ENCODE measurements around the gene DOK3.

DOK3 gene

DNA sequence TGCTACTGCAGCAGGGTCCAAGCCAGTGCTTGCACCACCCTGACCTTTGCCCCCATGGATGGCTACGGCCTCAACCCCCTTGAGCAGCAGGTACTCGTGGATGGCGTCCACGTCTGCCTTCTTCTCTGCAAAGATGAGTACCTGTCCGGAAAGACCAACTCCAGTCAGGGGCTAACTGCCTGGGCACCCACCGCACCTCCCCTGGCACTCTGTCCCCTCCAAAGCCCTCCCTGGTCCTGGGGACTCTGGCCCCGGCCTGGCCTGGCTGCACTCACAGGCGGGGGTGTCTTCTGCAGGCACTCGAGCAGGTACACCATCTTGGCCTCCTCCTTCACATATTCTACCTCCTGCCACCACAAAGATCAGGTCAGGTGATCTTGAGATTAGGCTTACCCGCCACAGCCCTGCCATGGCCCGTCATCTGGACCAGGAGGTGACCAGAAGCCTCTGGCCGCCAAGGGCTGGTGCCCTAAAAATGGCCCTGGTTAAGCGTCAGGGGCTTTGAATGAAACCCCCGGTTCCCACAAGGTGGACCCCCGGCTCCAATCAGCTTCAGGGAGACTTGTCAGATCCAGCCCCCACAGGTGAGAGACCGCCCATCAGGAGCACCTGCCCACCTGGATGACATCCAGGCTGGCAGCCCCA, 3.2 kb upstream of the DOK3 start:
- DNase-seq (ENCODE audit: low spot score), result no peak

DNA sequence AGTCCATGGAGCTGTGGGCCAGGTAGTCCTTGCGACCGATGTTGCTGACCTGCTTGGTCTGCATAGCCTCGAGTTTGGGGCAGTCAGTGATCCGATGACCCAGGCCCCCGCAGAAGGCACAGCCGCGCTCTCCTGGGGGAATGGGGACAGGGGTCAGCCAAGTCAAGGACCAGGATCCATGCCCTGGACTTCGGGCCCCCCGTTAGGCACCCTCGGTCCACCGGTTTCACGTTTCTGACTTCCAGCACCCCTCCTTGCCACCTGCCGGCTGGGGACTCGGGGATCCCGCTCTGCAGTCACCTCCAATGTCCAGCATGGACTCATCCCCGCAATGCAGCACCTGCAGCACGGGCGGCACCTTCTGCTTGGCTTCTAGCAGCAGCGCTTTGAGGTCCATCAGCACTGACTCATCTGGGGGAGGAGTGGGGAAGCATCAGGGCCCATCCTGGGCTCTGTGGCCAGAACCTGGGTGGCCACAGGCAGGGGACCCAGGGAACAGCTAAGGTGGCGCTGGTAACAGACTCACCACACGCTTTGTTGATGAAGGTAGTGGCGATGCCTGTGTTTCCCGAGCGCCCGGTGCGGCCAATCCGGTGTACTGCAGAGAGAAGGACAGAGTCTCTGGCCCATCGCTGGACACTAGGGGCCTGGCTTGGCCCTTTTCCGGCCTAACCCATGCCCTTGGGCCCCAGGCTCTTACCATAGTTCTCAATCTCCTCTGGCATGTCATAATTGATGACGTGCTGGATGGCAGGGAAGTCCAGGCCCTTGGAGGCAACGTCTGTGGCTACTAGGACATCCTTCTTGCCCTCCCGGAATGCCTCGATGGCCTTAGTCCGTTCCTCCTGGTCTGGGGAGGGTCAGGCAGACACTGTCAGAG, 2.4 kb upstream of the DOK3 start:
- no peak for DNase-seq (ENCODE audit: low spot score)

DNA sequence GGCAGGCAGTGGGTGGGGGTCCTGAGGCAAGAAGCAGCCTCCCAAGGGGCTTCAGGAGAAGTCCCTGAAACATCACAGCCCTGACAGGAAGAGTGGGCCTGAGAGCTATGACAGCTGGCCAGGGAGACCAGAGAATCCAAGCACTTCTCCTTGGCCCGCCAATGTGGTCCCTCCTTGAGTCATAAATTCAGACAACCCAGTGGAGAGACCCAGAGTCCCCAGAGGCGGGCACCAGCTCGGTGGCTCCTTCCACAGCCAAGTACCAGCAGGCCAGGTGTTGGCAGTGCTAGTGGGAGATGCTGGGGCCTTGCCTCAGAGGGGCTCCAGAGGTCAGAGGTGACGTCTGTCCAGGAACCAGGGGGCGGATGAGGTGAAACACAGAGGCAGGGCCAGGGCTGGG, 1.6 kb upstream of the DOK3 start:
- no peak for DNase-seq (ENCODE audit: low spot score)

DNA sequence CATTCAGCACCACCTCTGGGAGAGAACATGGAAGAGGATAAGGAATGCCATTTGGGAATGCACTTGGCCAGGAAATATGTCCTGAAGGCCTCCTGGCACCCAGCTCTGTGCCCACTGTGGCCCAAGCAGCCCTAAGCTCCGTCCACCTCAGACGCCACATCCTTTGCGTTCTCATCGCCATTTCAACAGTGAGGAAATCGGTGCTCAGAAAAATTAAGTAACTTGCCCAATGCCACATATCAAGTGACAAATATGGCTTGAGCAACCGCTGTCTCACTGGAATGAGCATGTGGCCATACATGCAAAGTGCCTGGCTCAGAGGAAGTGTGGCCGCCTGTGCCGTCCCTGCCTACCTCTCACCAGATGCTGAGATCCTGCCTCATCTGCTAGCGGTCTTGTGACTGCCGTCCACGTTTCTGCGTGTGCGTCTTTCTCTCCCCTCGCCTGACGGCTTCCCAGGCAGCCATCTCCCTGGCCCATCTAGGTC, 984 bp upstream of the DOK3 start:
- no peak for DNase-seq (ENCODE audit: low spot score)

DNA sequence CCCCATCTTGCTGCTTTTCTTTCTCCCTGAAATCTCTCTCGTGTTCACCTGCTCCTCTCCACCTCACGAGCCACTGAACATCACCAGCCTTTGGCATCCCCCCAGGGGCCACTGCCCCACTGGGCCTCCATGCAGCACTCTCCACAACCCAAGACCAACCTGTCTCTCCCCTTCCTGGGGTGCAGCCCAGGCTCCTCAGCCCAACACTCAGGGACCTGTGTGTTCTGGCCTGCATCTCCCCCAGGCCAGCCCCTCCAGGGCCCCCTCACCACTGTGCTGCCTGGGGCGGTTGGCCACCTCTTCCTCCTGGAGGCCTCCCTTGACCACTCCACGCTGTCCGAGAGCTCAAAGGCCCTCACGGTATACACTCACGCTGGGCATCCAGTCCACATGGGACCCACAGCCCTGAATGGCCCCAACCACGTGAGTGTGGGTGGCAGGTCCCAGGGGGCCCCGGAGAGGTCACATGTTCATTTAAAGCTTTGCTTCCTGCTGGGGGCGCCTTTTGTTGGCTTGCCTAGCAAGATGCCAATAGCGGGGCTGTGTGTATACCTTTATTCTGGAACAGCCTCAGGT, 453 bp upstream of the DOK3 start:
- no peak for DNase-seq (ENCODE audit: low spot score)

DNA sequence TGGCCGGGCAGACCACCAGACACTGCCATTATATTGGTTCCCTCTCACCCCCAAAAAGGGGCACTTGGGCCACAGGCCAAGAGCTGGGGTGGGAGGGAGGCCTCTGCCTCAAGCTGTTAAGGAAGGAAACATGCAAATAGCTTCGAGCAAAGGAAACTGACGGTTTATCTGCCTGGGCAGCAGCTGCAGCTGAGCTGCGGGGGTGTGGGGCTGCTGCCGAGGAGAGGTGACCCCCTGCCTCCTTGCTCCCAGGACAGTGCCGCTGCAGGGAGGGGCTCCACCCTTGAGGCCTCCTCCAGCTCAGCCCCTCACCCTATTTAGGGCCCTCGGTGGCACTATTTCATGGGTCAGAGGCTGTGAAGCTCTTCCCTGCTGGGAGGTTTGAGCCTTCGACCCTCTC, 789 bp downstream of the DOK3 start:
- no peak for DNase-seq (ENCODE audit: low spot score)

DNA sequence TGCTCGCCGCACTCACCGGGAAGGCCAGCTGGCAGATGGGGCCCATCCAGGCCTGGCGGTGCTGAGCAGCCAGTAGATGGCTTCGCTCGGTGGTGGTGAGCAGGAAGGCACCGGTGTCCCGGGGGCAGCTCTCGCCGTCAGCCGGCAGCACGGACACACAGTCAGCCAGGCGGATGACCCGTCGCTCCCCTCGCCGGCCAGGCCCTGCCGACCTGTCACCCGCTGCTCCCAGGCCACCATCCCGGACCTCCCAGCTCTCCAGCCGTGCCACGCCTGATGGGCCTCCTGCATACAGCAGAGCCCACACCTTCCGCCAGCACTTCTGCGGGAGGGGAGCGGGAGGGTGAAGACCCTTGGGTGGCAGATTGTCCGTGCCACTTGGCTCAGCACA, 1.4 kb downstream of the DOK3 start:
- DNase-seq (ENCODE audit: low spot score), result no peak

DNA sequence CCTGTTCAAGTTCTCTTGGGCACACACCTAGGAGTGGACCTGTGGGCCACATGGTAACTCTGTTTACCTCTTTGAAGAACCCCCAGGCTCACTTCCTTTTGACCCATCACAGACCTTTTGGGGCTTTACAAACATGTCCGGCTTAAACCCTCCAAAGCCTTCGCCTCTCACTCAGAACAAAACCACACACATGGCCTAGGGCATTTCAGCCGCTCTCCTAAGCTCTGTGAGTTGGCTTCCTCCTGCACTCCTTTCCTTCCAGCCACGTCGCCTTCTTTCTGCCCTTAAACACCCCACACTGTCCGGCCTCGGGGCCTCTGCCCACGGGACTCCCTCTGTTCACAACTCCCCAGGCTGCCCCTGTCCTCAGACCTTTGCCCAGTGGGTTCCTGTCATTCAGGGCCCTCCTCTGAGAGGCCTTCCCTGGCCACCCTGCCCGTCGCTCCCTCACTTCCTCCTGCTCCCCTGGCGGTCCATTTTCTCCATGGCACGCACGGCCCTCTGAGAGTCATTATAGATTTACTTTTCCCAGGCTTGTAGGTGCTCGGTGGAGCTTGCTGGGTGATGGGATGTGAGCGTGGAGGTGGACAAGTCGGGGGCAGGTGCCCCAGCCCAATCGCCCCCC, 1.9 kb downstream of the DOK3 start:
- DNase-seq (ENCODE audit: low spot score), result no peak

DNA sequence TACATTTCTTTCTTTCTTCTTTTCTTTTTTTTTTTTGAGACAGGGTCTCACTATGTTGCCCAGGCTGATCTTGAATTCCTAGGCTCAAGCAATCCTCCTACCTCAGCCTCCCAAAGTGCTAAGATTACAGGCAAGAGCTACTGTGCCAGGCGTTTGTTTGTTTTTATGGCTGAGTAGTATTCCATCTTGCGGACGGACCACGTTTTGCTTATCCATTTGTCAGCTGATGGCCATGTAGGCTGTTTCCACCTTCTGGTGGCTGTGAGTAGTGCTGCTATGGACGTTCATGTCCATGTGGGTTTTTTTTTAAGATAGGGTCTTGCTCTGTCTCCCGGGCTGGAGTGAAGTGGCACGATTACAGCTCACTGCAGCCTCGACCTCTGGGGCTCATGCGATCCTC, 2.5 kb downstream of the DOK3 start:
- no peak for DNase-seq (ENCODE audit: low spot score)

DNA sequence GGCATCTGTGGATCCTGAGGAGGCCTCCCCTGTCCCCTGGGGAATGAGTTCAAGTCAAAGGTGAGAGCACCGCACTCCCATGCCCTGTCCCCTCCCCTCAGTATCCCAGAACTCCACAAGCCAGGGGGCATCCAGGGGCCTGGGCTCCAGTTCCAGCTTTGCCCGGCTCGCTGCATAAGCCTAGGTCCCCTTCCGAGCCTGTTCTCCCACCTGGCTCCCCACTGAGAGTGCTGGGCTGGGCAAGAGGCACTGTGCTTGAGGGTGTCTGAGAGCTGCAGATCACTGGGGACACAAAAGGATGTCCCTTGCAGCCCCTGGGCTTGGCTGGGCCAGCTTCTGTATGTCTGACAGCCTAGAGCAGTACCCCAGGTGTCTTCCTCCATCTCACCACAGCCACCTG, 4.6 kb downstream of the DOK3 start:
- no peak for DNase-seq (ENCODE audit: low spot score)

DNA sequence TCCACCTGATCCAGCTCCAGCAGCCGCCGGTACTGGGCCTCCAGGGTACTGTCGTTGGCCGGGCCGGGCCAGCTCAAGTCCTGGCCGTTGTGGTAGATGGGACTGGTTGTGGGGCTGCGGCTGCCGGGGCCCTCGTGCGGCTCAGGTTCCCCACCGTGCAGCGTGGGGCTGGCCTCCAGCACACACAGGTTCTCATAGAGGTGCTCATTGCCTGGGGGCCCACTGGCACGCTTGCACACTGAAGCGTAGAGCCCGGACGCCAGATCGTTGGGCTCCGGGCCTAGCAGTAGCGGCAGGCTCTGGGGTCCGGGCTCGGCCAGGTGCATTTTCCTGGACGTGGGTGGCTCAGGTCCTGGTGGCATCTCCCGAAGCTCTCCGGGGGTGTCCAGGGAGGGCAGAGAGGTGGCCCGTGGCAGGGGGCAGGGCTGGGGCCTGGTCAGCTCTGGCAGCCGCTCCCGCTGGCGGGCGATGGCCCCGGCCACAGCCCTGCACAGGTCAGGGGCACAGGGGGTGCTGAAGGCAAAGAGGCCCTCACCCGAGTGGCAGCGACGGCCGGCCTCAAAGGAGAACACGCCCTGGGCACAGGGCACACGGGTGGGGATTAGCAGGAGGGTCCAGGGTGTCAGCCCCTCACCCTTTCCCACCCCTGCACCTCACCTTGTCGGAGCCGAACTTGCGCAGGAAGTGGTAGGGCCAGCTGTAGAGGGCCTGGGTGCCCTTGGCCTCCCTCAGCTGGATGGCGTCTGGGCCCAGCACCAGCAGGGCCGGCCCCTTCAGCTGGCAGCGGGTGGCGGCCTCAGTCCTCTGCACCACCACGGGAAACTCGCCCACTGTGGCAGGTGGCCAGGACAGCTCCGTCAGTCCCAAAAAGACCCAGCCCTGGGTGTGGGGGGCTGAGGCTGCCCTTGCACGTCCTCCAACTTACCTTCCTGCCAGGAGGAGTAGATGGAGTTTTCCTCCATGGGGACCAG, 5.3 kb downstream of the DOK3 start:
- no peak for DNase-seq (ENCODE audit: low spot score)

DNA sequence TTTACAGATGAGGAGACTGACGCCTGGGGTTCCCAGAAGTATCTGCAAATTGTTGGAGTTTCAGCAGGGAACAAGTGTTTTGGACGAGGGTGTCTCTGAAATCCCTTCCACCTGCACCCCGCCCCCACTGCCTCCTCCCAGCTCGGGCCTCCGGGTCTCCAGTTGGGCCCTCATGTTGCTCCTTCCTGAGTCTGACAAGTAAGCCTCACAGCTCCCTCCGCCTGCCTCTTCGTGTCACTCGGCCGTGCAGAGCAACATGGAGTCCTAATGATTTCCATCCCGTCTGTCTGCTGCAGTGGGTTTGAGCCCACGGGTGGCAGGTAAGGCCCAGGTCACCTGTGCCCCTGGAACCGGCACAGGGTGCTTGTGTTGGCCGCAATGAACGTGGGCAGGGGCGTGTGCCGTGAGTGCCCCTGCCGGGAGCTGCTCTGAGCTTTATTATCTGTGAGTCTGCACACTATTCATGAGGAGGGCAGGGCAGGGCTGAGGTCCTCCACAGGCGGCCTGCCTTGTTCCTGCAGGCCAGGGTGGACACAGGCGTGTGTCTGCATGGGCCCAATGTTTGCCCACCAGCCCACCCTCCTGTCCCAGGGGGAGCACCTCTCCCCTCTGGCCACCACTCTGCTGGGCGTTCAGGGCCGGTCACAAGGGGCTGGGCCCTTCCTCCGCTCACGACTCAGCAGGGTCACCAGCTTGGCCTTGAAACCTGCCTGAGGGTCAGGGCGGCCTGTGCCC, 6.1 kb downstream of the DOK3 start:
- no peak for DNase-seq (ENCODE audit: low spot score)

DNA sequence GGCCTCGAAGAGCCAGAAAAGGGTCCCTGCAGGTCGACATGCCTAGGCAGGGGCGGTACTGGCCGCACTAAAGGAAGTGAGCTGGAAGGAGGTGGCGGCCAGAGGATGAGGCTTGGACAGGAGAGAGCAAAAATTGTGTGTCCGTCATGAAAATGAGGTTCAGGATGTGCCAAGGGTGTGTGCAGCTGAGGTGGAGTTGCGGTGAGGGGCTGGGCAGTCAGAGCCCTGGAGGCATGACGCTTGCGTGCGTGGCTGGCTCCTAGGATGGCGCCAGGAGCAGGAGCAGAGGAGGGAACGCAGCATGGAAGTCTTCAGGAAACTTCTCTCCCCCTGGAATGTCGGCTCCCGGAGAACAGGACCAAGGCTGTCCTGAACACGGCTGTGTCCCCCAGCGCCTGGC, 6.7 kb downstream of the DOK3 start:
- DNase-seq (ENCODE audit: low spot score), result no peak

DNA sequence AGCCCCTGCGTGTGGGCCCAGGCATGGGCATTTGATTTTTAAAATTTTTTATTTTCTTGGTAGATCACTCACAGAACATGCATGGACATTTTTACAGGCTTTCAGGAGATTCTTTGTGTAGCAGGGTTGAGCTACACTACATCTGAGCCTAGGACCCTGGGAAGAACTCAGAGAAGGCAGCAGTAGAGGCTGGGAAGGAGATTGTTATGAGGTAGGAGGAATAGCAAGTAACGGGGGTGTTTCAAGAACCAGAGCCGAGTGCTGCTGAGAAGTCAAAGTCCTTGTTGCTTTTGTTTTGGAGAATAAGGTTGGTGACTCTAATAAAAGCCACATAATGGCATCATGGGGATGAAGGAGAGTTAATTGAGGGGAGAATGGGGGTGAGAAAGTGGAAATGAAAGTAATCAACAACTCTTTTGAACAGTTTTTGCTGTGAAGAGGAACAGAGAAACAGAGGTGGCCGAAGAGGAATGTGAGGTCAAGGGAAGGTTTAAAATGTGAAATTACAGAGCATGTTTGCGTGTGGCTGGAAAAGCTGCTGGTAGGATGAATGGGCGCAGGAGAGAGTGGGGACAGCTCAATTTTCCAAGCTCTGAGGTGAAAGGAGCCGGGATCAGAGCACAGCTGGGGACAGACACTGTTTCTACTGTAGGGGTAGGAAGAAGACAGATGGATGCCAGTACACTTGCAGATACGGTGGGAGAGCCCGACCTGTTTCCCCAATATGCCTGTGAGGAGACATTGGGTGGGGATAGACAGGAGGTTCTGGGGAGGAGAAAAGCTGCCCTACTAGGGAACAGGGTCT, 7.5 kb downstream of the DOK3 start:
- DNase-seq (ENCODE audit: low spot score), result no peak

DNA sequence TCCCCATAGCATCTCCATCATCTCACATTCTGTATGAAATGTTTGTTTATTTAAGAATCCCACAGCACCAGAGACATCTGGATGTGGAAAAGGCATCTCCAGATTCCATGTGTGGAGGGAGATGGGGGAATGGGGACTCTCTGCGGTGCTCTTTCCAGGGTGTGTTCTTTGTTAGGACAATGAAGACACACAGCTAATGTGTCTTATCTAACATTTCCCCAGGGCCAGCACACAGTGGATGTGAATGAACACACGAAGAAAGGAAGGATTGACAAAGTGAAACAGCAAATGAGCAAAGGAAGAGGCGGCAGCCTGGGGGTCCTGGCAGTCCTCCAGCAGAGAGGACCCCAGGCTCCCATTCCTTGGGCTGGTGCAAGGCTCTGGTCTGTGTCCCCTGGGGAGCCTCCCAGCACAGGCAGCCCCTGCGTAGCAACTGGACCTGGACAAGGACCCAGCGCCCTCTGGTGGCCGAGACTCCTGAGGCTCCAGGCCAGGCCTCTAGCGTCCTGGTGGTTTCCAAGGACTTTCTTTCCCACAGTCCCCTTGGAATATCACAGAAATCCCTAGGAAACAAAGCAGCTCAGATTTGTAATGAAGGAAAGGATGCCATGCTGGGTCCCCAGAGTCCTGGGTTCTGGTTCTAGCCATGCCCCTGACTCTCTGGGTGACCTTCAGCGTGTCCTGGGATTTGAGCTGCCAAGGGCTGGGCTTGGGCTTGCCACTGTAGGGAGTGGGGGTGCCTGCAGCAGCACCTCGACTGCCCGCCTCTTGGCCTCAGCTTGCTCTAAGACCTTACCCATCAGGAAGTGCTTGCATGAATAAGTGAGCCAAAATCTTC, 8.7 kb downstream of the DOK3 start:
- peak; percentile 91 for DNase-seq (ENCODE audit: low spot score)

DNA sequence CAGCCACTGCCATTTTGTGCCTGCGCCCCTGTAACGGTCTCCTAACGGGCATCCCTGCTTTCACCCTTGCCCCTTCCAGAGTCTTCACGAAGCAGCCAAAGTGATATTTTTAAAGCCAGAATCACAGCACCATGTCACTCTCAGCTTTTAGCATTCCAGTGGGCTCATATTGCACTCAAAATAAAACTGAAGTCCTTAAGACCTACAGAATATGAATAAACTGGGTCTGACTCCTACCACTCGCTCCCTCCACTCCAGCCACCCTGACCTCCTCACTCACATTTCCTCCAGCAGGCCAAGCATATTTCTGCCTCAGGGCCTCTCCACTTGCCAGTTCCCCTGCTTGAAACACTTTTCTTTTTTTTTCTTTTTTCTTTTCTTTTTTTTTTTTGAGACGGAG, 9.8 kb downstream of the DOK3 start:
- DNase-seq (ENCODE audit: low spot score), result no peak

DNA sequence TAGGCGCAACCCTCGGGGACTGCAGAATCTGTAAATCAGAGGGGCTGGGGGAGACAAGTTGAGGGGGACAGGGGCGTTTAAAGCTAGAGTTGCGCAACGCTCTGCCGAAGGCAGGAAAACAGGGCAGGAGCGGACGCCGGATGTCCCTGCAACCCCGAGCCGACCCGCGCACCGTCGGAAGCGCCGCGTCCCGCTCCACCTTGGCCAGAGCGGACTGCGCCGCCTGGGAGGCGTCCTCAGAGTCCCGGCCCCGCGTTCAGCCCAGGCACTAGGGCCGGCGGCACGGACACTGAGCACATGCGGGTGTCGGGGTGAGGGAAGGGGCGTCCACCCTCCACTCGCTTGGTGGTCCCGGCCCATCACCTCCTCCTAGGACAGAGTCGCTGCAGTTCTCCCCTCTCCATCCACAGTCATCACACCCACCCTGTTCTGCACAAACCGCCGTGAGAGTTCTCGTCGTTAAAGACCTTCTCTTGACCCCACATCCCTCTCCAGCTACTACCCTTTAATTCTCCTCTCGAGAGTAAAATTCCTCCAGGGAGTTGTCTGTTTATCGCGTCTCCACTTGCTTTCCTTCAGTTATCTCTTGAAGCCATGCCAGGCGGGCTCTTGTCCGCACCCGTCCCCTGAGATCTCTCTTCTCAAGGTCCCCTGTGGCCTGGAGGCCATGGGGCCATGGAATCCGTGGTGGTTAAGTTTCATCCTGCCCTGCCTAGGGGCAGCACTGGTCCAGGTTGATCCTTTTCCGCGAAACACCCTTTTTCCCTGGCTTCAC, 11.4 kb downstream of the DOK3 start:
- DNase-seq (ENCODE audit: low spot score), result no peak

DNA sequence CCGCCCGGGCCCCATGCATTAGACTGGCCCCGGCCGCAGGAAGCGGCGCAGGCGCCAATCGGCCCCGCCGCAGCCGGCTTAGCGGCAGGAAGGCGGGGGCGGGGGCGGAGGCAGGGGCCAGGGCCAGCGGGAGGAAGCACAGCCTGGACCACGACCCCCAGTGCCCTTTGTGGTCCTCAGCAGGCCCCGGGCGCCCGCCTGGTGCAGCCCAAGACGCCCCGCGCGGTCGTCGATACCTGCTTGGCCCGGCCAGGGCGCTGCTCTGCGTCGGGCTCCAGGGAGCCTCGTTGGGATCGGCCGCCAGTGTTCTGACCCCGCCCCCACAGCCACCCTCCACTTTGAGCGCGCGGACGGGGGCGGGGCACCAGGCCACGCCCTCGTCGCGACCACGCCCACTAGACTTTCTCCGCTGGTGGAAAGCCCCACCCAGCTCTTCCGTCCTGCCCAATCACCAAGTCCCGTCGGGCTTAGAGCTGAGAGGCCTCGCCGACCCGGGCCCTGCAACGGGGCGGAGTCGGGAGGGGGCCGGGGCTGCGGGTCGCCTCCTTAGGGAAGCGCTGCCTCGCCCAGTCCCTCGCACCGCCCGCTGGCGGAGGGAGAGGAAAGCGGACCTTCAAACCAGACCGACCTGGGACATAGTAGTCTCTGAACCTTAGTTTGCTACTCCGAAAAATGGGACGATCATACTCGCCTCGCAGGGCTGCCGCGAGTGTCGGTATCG, 12.2 kb downstream of the DOK3 start, which contains the start of gene PDLIM7:
PDLIM7 (minus strand) TSS at position 313 of the 721 bp plus-strand sequence. CDS start 1,092 bp downstream, outside the sequence.
- peak; percentile 95 for DNase-seq (ENCODE audit: low spot score)

Measured in Ammon's horn (tissue), 1 donor.